Measurements from ENCODE around the gene DMAC2L.
"Not testable (repeated sequence)": the region's sequence is repeated elsewhere in the genome, so short reads cannot be mapped to it uniquely, and the experiment has no call there.

Gene DMAC2L, protein sequence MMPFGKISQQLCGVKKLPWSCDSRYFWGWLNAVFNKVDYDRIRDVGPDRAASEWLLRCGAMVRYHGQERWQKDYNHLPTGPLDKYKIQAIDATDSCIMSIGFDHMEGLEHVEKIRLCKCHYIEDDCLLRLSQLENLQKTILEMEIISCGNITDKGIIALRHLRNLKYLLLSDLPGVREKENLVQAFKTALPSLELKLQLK

DNA sequence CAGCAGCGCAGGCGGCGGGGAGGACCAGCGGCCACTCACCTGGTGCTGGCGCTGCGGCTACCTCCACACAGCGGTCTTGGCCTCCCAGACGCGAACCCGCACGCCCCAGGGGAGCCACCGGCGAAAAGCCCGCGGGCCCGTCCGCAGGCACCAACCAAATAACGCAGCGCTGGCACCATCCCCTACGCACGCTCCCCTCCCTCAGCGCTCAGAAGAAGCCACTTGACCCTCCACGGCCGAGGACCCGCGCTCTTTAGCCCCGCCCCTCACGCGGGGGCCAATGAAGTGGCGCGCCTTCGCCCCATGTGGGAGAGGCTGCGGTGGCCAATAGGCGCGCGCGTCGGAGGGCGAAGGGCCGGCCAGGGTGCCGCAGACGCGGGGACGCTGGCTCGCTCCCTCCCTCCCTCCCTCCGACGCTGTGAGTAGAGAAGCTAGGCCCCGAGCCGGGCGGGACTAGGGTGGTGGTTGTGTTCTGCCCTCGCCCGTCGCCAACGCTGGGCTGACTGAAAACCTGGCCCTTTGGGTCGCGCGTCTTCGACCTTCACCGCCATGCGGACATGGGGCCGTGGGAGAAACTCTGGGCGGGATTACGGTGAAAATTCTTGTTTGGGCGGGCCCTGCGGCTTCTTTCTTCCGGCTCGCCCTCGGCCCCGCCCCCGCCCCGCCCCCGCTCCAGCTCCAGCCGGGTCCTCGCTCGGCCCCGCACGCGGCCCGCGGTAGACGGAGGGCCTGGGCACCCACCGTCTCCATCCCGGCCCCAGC, at the start of gene DMAC2L, which contains the start of gene L2HGDH:
Gene DMAC2L (plus strand): TSS at position 353 of the 762 bp plus-strand sequence. CDS start 9,164 bp downstream, outside the sequence.
Gene L2HGDH (minus strand): TSS at position 258 of the 762 bp plus-strand sequence. CDS start 79 bp downstream, at position 179.
- peak; percentile 90 for DNase-seq

DNA sequence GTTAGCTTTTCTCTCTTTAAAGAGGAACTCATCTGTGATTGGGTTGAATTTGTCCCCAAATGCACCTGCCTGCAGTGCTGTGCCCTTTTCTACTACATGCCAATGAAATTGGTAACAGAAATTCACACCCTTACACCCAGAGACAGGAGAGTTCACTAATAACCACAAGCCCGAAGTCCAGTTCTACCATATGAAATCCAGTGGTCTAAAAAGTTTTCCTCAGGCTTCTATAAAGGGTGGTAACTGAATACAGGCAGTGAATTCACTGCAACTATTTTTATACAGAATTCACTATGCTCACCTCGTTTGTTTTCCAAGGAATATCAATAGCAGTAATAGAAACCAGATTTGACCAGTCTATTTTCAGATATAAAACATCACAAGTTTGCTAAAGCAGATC, 49.3 kb upstream of the DMAC2L start:
- DNase-seq: no peak

DNA sequence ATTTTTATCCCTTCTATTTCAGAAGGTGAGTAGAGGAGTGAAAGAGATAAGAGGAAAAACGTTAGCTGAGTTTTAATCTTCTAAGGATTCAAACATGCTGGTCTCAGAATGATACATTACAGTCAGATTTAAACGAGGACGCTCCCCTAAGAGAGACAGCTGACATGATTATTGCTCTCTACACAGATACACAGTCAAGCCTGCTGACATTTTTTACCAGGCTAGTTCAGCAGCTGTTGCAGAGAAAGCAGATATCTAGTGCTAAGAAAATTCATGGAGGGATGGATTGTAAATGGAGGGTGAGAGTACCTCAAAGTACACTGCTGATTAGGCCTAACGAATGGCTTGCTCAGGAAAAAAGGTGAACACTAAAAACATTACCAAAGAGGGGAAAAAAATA, 48.8 kb upstream of the DMAC2L start:
- DNase-seq: no peak

DNA sequence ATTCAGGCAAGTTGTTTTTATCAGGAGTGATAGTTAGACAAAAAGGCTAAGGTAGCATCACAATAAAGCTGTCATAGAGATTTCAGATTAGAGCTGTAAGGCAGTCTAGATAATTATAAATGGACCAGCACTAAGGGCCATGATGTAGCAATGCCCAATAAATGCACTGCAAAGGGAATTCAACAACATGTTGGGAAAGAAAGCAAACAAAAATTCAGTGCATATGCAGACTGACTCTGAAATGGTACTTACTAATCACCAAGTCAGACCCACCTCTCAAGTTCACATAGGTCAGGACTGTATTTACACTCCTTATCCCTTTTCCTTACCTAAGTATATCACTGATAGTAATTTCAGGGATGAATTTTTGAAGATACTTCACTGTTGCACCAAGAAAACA, 47.1 kb upstream of the DMAC2L start:
- no peak for DNase-seq

DNA sequence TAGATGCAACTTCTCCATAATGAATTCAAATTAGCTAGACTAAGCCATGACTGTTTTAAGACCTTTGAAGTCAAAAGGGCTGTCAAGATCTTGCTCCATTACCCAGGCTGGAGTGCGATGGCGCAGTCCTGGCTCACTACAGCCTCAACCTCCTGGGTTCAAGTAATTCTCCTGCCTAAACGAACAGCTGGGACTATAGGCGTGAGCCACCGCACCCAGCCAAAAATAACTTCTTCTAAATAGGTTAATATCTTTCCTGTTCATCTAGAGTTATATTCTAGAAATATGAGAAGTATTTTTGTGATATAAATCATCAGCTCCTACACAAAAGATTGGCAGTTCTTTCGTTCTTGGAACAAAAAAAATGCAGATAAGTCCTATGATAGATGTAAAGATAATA, 41.2 kb upstream of the DMAC2L start:
- no peak for DNase-seq

DNA sequence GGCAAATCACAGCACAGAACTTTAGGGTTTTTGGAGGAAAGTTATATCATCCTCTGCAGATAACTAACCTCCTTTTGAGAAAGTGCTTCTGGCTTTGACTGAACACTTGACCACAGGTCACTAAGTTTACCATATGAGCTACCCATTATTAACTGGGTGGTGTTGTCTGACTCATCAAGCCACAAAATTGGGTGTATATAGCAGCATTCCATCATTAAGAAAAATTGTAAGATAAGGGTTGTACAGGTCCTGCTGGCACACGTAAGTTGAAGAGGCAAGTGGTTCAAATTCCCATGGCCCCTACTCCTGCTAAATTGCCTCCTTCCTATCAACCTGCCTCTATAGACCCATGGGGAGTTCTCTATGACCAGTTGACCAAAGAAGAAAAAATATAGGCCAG, 39.6 kb upstream of the DMAC2L start:
- no peak for DNase-seq

DNA sequence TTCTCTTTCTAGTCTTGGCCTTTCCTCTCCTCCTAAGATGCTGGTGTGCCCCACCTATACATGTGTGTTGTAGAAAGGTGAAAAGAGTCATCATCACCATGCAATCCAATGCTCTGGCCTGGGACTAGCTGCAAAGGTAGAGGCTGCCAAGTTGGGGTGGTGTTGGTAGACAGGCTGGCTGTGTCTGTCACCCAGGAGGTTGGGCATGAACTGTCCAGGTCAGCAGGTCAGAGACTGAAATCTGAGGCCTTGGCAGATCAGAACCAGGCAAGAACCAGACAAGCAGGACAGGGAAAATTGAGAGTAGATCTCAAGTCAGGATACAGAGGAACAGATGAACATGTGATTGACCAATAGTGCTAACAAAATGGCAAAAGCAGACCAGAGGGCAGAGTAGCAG, 26.3 kb upstream of the DMAC2L start:
- no peak for DNase-seq

DNA sequence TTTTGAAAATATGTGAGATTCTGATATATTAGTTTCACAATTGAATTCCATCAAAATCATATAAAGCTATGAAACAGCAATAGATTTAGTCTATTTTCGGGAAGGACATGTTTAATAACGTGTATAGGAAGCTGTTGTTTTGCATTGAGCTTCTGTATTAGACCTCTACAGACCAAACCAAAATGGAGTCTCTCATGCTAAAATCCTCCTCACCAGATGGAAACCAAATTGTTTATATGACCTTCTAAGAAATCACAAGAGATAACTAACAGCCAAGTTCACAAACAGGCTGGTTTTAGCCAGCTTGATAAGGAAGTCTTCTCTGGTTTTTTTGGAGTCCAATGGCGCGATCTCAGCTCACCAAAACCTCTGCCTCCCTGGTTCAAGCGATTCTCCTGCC, 24.0 kb upstream of the DMAC2L start:
- no peak for DNase-seq

DNA sequence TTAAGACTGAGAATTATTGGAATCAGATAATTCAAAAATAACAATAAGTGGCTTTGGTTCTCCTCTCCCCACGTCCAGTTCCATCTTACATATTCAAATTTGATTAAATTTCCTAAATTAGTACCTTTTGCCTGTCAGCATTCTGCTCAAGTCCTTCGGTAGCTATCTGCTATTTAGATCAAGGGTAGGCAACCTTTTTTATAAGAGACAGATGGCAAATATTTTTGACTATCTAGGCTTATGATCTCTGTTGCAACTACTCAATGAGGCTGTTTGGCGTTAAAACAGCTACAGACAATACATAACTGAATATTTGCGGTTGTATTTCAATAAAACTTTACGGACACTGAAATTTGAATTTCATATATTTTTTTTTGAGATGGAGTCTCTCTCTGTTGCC, 21.8 kb upstream of the DMAC2L start:
- DNase-seq: no peak

DNA sequence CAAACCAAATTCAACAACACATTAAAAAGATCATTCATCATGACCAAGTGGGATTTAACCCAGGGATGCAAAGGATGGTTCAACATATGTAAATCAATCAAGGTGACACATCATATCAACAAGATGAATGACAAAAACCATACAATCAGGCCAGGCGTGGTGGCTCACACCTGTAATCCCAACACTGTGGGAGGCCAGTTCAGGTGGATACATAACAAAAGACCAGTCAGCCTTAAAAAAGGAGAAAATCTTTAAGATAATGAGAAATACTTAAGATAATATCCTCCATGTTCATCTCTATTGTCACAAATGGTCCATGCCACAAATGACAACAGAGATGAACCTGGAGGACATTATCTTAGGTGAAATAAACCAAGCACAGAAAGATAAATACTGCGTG, 12.5 kb upstream of the DMAC2L start:
- DNase-seq: no peak

DNA sequence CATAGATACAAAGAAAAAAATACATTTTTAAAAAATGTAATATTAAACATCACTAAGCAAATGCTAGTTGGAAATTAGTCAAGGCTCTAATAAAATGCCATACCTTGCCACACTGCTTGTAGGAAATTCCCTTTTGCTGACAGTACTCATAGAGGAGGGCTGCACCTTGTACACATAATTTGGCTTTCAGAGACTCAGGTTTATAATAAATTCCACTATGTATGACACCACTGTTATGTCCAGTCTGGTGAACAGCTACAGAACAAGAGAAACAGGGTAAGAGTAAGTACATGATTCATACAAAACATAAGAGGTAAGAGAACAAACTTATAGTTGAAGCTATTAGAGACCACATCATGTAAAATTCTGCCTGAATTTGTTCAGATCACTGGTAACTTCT, 10.2 kb upstream of the DMAC2L start:
- DNase-seq: no peak

DNA sequence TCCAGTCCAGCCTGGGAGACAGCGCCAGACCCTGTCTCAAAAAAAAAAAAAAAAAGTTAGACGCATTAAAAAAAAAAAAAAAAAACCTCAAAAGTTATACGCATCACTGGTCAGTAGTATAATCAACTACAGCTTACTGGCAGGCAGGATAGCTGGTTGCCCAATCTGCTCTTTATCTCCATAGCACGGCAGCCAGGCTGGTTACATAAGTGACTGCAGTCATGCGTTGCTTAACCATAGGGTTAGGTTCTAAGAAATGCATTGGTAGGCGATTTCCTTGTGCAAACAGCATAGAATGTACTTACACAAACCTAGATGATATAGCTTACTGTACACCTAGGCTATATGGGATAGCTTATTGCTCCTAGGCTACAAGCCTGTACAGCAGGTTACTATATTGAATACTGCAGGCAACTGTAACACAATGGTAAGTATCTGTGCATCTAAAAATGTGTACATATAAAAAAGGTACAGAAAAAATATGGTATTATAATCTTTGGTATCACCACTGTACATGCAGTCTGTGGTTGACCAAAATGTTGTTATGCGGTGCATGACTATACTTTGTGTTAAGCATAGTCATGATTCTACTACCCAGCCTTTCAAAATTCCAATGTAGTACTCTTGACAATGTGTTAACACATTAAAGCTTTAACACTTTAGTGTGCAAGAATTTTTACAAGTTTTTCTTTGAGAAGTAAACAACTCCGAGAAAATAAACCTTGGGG, 8.2 kb upstream of the DMAC2L start:
- no peak for DNase-seq

DNA sequence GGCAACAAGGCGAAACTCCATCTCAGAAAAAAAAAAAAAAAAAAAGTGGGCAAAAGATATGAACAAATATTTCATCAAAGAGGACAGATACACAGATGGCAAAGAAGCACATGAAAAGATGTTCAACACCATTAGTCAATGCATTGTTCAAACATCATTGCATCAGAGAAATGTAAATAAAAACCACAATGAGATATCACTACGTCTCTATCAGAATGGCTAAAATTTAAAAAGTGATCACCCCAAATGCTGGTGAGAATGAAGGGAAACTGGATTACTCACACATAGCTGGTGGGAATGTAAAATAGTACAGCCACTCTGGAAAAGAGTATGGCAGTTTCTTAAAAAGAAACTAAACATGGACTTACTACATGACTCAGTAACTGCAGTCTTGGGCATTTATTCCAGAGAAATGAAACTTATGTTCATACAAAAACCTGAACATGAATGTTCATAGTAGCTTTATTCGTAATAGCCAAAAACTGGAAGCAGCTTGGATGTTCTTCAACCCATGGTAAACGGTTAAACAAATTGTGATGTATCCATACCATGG, 3.7 kb upstream of the DMAC2L start:
- no peak for DNase-seq

DNA sequence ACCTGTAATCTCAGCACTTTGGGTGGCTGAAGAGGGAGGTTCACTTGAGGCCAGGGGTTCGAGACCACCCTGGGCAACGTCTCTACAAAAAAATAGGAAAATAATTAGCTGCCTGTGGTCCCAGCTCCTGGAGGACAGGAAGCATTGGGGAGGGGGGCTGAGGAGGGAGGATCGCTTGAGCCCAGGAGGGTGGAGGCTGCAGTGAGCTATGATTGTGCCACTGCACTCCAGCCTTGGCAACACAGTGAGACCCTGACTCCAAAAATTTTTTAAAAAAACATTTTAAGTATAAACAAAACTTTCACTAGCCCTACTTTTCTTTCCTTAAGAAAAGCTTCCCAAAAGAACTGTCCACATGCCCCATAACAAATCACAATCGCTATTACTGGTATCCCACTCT, 1.7 kb upstream of the DMAC2L start:
- DNase-seq: no peak

DNA sequence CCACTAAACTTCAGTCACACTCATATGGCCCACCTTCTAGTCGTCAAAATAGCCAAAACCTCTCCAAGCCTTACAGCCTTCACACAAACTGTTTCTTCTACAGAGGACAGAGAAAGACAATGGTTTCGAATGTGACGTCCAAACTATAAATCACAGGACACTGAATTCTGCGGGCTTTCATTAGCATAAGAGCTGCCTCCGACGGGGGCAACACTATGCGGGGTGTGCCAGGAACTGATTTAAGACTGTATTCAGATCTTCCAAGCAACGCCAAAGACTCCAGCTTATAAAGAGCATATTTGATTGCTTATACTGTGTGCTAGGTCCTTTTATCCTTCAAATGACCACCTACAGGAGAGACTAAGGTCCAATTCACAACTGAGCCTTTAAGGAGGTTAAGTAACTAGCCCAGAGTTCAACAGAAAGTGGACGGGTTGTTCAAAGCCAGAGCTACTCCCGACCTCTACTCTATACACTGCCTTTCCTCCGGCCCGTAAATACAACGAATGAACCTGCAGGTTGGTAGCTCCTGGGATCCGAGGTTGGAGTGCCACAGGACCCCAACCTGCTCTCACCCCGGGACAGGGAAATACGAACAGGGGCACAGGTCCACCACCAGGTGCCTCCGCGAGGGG, 670 bp upstream of the DMAC2L start:
- no peak for DNase-seq

DNA sequence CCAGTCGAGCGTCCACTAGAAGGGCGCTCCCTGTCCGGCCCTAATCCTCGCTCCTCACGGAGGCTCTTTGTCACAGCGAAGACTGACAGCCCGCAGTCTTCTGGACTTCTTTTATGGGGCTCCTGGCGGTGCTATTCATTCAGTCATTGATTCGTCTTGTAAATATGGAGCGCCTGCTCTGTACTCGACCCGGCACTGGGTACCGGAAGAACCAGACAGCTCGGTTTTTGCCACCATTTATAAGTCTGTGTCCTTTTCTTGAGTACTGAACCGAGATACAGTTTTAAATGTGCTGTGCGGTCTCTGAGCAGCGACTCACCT, 570 bp downstream of the DMAC2L start:
- DNase-seq: peak; percentile 44

DNA sequence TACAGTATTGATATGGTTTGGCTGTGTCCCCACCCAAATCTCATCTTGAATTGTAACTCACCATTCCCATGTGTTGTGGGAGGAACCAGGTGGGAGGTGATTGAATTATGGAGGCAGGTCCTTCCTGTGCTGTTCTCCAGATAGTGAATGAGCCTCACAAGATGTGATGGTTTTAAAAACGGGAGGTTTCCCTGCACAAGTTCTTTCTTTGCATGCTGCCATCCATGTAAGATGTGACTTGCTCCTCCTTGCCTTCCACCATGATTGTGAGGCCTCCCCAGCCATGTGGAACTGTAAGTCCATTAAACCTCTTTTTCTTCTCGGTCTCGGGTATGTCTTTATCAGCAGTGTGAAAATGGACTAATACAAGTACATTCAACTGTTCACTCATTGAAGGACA, 2.0 kb downstream of the DMAC2L start:
- not testable (repeated sequence) for DNase-seq

DNA sequence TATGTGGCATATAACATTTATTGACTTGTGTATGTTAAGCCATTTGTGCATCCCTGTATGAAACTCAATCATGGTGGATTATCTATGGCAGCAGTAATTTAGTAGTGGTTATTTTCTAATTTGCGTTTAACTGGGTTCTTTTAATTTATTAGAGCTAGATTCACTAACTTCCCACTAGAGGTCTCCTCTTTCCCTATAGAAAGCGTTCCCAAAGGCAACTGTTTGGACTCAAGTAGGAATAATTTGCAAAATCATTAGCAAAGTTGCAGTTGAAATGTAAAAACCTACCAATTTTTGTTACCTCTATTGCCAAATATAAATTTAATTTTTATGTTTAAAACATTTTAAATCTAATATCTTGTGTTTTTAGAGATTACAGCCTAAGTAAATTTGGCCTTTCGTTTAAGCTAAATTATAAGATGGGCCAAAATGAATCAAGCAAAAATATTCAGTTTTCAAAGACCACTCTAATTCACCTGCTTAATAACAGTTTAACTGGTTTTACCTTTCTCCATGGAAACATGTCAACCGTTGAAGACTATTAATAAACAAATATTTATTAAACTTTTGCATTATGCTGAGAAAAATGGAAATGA, 6.0 kb downstream of the DMAC2L start:
- no peak for DNase-seq

DNA sequence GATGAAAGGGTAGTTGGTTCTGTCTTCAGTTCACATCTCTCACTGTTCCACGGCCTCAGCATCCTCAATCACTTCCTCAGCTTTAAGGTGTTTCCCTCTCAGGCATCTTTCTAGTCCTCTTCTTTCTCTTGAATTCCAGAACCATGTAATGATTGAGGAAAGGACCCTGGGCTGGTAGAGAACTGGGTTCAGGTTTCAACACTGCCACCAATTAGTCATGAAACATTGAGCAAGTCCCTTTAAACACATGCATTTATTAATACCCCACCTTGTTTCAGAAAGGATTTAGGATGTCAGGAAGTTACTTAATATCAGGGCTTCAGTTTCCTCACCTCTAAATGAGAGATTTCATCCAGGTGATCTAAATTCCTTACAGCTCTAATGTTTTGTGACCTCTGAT, 7.2 kb downstream of the DMAC2L start:
- no peak for DNase-seq

DNA sequence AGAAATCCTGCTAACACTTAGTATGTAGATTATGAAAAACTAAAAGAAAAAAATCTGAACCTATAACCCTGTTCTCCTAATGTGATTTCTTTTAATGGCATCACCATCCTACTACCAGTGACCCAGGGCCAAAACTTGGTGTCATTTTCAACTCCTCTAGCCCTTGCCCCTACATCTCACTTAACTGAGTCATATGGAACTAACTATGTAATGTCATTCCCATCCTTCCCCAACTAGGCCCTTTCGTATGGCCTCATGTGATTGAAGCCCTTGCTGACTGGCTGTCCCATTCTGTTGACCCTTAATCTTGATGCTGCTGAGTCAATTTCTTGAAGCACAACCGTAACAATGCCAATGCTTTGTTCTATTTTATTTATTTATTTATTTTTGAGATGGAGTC, 7.6 kb downstream of the DMAC2L start:
- DNase-seq: no peak

DNA sequence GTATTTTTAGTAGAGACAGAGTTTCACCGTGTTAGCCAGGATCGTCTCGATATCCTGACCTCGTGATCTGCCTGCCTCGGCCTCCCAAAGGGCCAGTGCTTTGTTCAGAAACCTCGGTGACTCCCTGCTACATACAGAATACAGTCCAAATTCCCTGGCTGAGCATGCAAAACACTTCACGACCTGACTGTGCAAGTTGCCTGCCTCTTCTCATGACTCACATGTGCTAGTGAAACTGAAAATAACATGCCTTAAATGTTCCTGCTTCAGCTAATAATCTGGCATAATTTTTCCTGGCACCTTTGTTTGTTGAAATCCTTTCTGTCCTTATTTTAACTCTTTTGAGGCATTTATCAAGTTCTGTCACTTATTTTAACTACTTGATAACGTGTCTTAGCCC, 8.2 kb downstream of the DMAC2L start:
- DNase-seq: peak; percentile 3

DNA sequence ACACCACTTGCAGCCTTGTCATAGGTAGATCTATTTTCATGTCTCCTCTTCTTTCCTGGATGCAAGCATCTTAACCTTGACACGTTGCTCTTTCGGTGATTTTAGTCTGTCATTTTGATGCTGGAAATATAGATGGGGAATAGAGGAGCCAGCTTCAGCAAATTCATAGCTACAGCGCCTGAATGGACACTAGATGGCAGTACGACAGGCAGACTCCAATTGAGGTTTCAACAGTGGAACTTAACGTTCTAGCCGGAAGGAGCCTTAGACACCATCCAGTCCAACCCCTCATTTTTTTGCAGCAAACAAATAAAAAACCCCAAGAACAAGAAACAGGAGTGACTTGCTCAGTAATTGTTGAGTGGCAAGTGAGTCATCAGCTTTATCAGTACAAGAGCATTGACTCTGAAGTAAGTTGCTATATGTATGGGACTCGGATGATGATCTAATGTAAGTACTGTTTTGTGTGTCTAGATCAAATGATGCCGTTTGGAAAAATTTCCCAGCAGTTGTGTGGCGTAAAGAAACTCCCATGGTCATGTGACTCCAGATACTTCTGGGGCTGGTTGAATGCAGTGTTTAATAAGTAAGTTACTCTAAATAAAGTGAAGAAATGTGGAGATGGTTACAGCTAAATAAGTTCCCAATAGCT, 9.0 kb downstream of the DMAC2L start:
- DNase-seq: peak; percentile 65
